Mesothelial cell of epicardium (in vitro differentiated cells): ENCODE results near the gene FAM222A. TPM values are rescaled to one million over a fixed set of nuclear protein-coding genes. Genes with fewer than 3 reads are reported as not detected.

ENCODE experiments used
- DNase-seq, 2 experiments: peaks; one replicate each; pipeline ENCODE4 v3.0.0; 2021; ENCODE audit warnings: low spot score in 2 of 2; ENCODE audit not compliant: unreplicated experiment in 2 of 2
- H3K27ac Mint-ChIP-seq: 2 replicates; pipeline ENCODE4 v1.8.0; 2021; ENCODE audit warnings: mixed read lengths
- H3K27me3 Mint-ChIP-seq: 2 replicates; pipeline ENCODE4 v1.8.0; 2021; ENCODE audit warnings: low read depth, mixed read lengths
- H3K36me3 Mint-ChIP-seq: 2 replicates; pipeline ENCODE4 v1.8.0; 2021; ENCODE audit warnings: mixed read lengths
- H3K4me1 Mint-ChIP-seq: 2 replicates; pipeline ENCODE4 v1.8.0; 2021; ENCODE audit warnings: mixed read lengths
- H3K4me3 Mint-ChIP-seq: 2 replicates; pipeline ENCODE4 v1.8.0; 2021; ENCODE audit warnings: mild to moderate bottlenecking, moderate library complexity, mixed read lengths
- H3K9me3 Mint-ChIP-seq: 2 replicates; pipeline ENCODE4 v1.8.0; 2021; ENCODE audit warnings: mixed read lengths
- total RNA-seq: library from RNA; stranded (reverse); gene quantifications from 3 replicates; pipeline ENCODE4 v1.2.1, GENCODE V29; 2021
- TF ChIP-seq, protein P1 (sequence below): fragments of 200-600 bp; sonication (generic); IDR thresholded peaks from one replicate; pipeline ENCODE4 v1.5.0; 2021; ENCODE audit warnings: antibody characterized with exemption; ENCODE audit not compliant: unreplicated experiment

FAM222A gene
- total RNA-seq, 1 donor from 2014 or later: 1.1 TPM

DNA sequence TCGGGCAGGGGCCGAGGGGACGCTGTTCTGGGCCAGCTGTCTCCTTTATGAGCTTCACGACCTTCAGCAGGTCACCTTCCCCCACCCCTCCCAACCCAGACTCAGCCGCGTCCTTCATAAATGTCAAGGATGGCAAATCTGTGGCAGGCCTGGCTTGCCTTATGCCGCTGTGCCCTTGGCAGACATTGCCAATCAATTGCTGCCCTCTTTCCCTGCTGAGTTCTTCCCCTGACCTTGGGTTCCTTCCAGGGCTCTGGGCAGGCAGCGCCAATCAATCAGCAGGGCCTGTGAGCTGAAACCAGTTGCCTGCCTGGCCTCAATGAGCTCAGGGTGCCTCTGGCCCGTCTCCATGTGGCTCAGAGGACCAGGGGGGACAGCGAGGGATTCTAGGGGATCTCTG is 7.7 kb downstream of the FAM222A start:
- Mint-ChIP-seq H3K27me3 (peaks cover 51% of the 10 kb centered on the region), H3K27ac (no peak overlapping the region), H3K36me3 (no peaks in the 10 kb centered on the region), H3K4me3 (no peak overlapping the region), H3K9me3 (no peaks in the 10 kb centered on the region), H3K4me1 (no peaks in the 10 kb centered on the region)
- TF ChIP-seq, protein P1, sequence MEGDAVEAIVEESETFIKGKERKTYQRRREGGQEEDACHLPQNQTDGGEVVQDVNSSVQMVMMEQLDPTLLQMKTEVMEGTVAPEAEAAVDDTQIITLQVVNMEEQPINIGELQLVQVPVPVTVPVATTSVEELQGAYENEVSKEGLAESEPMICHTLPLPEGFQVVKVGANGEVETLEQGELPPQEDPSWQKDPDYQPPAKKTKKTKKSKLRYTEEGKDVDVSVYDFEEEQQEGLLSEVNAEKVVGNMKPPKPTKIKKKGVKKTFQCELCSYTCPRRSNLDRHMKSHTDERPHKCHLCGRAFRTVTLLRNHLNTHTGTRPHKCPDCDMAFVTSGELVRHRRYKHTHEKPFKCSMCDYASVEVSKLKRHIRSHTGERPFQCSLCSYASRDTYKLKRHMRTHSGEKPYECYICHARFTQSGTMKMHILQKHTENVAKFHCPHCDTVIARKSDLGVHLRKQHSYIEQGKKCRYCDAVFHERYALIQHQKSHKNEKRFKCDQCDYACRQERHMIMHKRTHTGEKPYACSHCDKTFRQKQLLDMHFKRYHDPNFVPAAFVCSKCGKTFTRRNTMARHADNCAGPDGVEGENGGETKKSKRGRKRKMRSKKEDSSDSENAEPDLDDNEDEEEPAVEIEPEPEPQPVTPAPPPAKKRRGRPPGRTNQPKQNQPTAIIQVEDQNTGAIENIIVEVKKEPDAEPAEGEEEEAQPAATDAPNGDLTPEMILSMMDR: no peak
- DNase-seq: no peak

DNA sequence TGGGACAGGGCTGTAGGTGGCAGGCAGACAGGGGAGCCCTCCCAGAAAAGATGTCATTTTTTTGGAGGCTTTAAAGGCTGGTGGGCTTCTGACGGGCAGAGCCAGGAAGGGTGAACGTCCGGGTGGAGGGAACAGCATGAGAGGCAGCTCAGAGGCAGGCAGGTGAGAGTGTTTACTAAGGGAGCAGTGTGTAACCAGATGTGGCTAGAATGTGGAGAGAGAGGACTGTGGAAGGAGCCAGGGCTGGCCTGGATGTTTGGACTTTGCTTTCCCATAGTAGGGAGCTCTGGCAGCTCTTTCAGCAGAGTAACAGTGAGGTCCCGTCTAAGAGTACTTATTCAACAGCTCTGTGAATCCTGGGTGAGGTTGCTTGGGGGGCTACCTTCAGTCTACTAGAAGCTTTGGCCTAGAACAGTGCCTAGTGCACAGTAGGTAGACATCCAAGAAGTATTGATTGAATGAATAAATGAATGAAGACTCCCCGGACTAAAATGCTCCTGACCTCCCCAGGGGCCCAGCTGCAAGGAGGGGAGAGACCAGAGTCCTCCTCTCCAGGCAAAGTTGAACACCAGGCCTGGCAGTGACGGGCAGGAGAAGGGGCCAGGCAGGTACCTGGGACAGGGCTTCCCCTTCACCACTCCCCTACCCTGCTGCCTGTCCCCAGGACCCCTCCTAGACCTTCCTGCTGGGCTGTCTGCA is 8.5 kb downstream of the FAM222A start:
- Mint-ChIP-seq H3K4me1 (no peaks in the 10 kb centered on the region), H3K9me3 (no peaks in the 10 kb centered on the region), H3K27me3 (peaks cover 42% of the 10 kb centered on the region), H3K36me3 (no peaks in the 10 kb centered on the region), H3K27ac (no peak overlapping the region), H3K4me3 (no peak overlapping the region)
- no peak for DNase-seq
- TF ChIP-seq, protein P1: no peak

DNA sequence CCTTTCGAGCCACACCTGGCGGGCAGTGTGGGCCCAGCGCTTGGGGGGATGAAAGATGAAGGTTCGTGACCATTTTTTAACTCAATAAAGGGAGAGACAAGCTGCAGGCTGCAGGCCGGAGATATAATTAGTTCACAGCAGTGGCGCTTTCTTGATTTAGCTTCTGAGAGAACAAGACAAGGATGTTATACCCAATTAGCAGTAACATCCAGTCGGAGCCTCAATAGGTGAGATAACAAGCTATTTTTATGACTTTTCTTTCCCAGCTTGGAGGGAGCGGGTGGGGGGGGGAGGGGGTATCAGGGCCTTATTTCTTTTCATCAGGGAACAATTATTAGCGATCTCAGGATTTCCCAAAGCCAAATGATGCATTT is 9.1 kb downstream of the FAM222A start:
- Mint-ChIP-seq H3K9me3 (no peaks in the 10 kb centered on the region), H3K4me3 (no peak overlapping the region), H3K27ac (no peak overlapping the region), H3K36me3 (no peaks in the 10 kb centered on the region), H3K27me3 (peaks cover 37% of the 10 kb centered on the region), H3K4me1 (no peaks in the 10 kb centered on the region)
- TF ChIP-seq, protein P1: no peak
- DNase-seq: no peak

DNA sequence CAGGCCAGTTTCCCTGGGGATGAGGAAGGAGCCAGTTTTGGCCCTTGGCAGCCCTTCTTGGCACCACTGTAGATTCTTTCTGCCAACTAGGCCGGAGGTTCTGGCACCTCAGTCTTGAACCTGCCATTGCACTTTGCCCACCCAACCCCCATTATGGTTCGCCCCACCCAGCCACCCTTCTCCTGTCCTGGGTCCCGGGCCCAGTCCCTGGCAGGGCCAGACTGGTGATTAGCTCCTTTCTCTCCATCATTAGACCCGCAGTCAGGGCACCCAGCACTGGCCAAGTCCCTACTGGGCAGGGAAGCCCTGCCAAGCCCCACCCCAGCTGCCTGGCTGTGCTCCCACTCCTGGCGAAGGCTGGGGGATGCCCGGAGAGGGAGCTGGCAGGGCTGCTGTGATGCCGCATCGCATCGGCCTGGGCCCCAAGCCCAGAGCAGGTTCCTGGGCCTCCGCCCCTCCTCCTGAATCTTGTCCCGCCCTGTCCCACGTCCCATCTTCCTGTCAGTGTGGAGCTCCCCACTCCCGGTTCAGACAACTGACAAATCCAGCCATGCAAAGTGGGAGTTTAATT is 9.8 kb downstream of the FAM222A start:
- Mint-ChIP-seq H3K9me3 (no peaks in the 10 kb centered on the region), H3K4me3 (no peak overlapping the region), H3K27me3 (peaks cover 31% of the 10 kb centered on the region), H3K27ac (no peak overlapping the region), H3K36me3 (no peaks in the 10 kb centered on the region), H3K4me1 (no peaks in the 10 kb centered on the region)
- DNase-seq: no peak
- TF ChIP-seq, protein P1: no peak

DNA sequence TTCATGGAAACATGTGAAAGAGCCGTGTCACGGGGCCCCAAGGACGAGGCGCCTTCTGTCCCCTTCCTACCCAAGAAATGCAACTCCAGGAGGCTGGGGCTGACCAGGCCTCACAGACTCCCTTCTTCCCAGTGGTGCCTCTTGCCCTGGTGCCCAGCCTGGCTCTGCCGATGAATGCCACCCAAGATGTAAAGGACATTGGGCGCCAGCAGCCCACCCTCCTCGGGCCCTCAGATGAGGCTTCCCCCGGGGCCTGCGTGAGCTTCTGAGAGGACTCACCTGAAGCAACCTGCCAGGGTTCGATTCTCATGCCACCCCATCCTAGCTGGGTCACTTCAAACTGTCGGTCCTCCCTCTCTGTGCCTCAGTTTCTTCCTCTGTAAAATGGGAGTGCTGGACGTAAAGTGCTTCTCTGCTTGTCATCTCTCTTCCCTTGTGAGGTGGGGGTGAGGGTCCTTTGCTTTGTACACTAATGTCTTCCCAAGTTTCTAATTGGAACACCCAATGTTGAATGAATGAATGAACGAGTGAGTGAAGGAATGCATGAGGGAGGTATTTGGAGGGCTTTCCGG is 10.8 kb downstream of the FAM222A start:
- Mint-ChIP-seq H3K4me3 (no peak overlapping the region), H3K27me3 (peaks cover 21% of the 10 kb centered on the region), H3K27ac (no peak overlapping the region), H3K9me3 (no peaks in the 10 kb centered on the region), H3K36me3 (no peaks in the 10 kb centered on the region), H3K4me1 (no peaks in the 10 kb centered on the region)
- TF ChIP-seq, protein P1: no peak
- no peak for DNase-seq
